KBM-7 (cell line): ENCODE measurements around the gene RNF5.
"Not testable (repeated sequence)": the region's sequence is repeated elsewhere in the genome, so short reads cannot be mapped to it uniquely, and the experiment has no call there.

Experiments
- DNase-seq: peaks from one replicate; pipeline ENCODE4 v3.0.0-alpha.2; 2015
- in situ Hi-C: fragments of 300-500 bp; cut with MboI; formaldehyde crosslinking; loops from 2 replicates; pipeline ENCODE4 v1.14.3; 2020; ENCODE audit warnings: low sequenced_read_pairs, low pct_unique_long_range_greater_than_20kb, mixed read lengths

The RNF5 gene, protein sequence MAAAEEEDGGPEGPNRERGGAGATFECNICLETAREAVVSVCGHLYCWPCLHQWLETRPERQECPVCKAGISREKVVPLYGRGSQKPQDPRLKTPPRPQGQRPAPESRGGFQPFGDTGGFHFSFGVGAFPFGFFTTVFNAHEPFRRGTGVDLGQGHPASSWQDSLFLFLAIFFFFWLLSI

DNA sequence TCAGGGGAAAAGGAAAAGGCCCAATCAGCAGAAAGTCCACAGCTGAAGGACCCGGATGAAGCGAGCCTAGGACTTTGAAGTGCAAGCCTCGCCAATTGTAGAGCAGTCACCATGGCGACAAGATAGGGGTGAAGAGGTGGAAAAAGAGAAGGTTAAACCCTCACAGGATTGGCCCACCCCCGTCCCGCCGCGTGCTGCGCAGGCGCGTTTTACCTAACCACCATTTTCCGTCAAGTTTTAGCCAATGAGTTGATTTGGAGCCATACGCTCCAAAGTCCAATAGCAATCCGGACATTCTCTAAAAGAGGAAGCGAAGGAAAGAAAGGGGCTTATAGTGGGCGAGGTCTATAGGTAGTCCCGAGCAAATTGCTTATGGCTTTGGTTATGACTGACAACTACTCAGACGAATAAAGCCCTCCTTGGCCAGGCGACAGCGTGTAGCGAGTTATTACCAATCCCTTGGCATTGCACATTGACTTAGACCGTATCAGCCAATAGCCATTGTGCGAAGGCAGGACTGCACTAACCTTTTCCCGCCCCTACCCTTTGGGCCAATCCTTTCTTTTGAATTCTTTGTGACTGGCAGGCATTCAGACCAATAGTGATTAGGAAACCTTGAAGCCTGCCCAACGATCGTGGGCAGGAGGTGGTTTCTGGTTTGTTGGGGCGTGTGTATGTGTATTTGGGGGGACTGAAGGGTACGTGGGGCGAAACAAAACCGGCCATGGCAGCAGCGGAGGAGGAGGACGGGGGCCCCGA is at the start of gene RNF5:
TSS of gene RNF5 (plus strand) at position 618 of the 759 bp plus-strand sequence. CDS start at position 725, 107 bp downstream.
- peak; percentile 99 for DNase-seq

DNA sequence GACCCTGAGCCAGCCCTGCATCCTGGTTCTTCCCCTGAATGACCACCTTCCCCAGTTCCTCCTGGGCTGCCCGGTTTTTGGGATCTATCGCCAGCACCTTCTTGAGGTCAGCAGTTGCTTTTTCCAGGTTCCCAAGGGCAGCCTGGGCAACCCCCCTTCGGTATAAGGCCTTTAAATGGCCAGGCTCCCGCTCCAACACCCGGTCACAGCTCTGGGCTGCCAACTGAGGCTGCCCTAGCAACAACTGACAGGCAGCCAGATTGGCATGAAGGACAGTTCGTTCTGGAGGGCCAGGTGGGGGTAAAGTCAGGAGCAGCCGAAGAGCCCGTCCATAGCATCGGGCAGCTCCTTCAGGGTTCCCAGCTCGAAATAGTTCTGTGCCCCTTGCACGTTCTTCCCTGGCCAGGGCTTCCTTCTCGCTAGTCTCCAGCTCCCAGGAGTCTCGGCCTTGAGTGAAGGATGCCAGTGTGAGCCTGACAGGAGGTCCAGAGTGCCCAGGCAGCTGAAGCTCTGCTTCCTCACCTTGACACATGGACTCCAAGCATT is 49.4 kb upstream of the RNF5 start:
- in situ Hi-C loops: no loop called here
- DNase-seq: no peak

More for the DNA sequence above, at the start of gene RNF5:
- in situ Hi-C loops: no loop called here

DNA sequence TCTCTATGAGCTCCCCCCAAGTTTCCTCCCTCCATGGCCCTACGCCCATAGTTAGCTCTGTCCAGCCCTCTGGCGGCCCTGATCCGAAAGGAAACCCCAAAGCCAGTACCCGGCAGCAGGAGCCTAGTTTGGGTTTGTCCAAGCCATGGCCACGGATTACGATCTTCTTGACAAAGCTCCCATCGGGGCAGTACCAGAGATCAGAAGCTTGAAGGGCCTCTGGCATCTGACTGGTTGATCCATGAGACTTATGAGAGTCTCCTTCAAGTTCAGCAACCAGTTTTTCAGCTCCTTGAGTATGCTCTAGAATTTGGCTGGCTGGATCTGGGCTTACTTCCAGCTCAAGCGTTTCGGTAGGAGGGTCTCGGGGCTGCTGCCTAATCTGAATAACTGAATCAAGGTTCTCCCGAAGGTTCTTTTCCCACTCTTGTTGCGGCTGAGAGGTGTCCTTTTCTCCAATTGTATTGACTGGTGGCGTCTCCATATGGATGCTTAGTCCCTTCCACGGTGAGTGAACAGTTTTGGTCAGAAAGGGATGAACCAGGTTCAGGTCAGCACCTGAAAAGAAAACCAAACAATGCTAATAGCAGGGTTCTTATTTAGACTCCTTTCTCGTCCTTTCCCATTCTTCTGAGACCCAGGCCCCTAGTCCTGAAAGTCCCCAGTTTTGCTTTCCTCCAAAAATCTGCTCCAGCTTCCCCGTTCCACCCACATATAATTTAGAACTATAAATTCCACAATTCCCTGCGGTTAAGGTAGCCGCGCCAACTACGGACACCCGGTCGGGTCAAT is 48.7 kb upstream of the RNF5 start:
- in situ Hi-C loops: no loop called here
- no peak for DNase-seq

DNA sequence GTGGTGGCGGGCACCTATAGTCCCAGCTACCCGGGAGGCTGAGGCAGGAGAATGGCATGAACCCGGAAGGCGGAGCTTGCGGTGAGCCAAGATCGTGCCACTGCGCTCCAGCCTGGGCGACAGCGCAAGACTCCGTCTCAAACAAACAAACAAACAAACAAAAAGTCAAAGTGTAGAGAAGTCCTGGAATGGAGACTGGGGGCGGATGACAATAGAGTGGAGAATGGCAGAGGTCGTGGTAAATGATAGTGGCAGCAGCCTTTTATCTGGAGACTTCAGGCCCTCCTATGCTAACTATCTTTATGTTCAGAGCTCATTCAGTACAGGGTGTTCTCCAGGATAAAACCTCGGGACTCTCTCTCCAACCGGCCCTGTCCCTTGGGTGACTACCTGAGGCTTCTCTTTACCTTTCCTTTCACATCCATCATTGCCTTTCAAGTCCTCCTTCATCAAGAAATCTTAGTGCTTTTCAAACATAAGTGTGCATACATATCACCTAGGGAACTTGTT is 46.7 kb upstream of the RNF5 start:
- in situ Hi-C loops: no loop called here
- no peak for DNase-seq

DNA sequence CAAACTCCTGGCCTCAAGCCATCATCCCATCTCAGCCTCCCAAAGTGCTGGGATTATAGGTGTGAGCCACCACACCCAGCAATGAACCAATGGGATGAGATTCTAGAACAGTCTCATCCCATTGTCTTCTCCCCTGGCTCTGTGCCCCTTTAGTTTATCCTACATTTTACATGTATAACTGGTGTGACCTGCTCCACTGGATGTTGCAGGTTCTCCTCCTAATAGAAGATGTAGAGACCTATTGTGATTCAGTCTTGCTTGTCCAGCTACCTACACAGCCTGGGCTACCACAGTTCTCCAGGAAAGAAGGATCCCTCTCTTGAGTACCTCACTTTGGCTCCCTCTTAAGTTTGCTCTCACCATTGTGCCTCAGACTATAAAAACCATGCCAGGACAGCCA is 46.1 kb upstream of the RNF5 start:
- no peak for DNase-seq
- in situ Hi-C loops: no loop called here

DNA sequence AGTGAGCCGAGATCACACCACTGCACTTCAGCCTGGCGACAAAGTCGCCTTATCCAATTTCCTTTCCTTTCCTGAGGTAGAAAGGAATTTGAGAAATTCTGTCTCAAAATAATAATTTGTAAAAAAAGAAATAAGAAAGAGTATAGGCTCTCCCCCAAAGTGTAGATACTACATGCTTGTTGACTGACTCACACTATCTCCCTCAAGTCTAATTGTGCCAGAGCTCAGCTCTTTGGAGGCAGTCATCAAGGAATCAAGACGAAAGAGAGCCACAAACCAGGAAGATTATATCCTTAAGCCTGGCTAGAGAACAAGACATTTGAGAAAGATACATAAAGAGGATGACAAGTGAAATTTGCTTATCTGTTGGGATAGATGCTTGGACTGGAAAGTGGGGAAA is 44.4 kb upstream of the RNF5 start:
- in situ Hi-C loops: no loop called here
- no peak for DNase-seq

DNA sequence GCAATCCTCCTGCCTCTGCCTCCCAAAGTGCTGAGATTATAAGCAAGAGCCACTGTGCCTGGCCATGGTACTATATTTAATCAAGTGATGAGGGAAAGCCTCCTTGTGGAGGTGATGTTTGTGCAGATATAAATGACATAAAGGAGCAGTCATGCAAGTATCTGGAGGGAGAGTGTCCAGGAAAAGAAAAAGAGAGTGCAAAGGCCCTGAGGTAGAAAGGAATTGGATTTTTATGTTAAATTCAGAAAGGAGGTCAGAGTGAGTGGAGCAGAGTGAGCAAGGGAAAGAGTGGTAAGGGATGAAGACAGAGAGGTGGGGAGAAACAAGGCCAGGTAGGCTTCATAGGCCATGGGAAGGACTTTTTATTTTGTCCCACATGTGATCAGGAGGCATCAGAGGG is 40.8 kb upstream of the RNF5 start:
- DNase-seq: no peak
- in situ Hi-C loops: no loop called here

DNA sequence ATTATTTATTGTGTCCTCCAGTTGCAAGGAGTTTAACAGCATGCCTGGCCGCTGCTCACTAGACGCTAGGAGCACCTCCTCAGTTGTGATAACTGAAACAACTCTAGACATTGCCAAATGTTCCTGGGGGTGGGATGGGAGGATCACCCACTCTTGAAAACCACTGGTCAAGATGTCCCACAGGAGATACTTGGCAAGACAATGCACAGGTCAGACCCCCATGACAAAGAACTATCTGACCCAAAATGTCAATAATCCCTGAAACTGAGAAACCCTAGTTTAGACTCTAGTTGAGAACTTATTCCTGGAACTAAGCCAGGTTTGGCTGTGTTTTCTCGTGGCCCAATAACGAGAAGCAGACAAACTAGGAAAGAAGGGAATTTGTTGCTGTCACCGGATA is 38.6 kb upstream of the RNF5 start:
- DNase-seq: no peak
- in situ Hi-C loops: no loop called here

DNA sequence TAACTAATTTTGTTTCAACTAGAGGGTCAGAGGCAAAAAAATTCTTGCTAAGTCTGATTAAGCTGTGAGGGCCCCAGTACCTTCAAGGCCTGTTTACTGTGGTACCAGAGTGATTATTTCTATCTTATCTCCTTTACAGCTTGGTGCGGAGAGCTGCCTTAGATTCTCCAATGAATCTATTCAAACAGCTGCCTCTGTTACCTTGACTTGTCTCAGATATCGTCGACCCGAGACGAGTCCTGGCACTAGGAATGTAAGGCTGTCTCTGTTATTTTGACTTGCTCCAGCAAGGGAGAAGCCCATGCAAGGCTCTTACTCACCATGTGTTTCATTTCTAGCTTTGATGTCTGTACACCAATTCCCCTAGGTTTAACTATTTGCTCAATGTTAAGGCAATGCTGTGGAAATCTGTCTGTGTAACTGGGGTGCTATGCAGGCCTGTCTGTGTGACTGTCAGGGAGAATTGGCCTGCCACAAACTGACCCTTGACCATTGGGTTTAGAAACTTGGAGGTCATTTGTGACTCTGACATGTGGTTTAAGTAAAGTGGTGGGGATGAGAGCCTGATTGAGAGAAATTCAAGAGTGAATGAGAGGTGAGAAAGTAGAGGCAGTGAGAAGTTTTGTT is 37.7 kb upstream of the RNF5 start:
- no peak for DNase-seq
- in situ Hi-C loops: no loop called here

DNA sequence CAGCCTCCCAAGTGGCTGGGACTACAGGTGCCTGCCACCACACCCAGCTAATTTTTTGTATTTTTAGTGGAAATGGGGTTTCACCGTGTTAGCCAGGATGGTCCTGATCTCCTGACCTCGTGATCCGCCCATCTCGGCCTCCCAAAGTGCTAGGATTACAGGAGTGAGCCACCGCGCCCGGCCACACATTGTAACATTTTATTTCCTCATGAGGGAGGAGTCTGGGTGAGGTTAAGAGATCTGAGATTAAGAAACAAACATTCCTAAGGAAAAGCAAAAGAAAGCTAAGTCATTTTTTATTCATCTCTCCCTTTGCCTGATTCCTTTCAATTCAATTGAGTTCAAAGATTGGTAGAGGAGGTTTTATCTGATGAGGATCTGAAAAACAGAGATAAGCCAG is 34.0 kb upstream of the RNF5 start:
- DNase-seq, in situ Hi-C loops: not testable (repeated sequence)

DNA sequence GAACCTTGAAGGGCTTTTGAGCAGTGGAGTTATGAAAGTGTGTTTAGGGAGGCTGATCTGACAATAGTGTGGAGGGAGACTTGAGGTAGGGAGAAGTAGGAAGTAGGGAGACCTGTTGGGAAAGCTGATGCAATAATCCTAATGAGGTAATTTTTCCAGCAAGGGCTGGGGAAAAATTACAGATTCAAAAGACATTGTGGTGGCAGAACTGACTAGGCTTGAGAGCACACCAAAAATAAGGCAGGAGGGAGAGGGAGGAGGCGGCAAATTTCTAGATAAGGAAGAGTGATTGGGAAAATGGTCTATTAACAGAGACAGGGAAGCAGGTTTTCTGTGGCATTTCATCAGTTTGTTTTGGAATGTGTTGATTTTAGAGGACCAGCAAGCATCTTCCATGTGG is 31.9 kb upstream of the RNF5 start:
- in situ Hi-C loops: no loop called here
- DNase-seq: no peak

DNA sequence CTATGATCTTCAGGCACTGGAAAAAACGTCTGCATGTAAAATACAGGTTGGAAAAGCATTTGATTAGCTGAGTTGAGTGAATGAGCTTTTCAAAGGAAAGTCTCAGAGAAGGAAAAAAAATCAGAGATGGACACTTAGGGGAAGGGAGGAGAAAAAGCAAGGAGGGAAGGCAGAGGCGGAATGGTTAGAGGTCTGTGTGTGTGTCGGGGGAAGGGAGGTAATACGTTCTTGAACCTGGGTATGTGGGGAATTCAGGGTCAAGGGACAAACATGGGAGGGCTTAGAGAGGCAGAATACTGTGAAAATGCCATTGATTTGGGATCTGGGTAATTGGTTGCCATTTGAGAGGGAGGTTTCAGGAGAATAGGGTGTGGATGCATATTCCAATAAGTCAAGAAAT is 31.5 kb upstream of the RNF5 start:
- in situ Hi-C loops: no loop called here
- DNase-seq: no peak

DNA sequence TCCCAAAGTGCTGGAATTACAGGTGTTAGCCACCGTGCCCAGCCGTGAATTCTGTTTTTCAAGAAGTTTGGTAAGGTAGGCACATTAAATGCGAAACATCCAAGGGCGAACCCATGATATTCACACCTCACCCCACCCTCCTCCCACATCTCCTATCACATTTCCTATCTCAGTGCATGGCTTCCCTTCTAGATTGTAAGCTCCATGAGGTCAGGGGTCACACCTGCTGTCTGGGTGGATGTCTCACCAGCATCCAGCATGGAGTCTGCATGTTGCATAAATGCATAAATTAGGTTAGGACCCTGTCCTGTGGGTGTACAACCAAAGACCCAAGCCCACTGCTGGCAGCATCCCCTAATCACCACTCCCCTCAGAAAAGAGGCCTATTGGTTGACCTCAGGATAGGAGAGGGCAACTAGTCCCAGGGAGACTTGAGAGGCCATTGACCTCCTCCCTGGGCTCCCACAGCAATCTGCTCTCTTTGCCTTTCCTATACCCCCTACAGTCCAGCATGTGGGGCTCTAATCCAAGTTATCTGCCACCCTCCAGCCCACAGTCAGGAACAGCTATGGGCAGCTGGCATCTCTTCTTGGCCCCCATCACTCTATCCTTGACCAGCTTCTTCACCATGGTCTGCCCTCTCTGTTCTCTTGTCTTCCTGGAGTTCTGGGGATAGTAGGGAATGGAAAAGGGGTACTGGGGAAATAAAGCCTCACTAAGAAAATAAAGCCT is 30.6 kb upstream of the RNF5 start:
- no peak for DNase-seq
- in situ Hi-C loops: no loop called here

DNA sequence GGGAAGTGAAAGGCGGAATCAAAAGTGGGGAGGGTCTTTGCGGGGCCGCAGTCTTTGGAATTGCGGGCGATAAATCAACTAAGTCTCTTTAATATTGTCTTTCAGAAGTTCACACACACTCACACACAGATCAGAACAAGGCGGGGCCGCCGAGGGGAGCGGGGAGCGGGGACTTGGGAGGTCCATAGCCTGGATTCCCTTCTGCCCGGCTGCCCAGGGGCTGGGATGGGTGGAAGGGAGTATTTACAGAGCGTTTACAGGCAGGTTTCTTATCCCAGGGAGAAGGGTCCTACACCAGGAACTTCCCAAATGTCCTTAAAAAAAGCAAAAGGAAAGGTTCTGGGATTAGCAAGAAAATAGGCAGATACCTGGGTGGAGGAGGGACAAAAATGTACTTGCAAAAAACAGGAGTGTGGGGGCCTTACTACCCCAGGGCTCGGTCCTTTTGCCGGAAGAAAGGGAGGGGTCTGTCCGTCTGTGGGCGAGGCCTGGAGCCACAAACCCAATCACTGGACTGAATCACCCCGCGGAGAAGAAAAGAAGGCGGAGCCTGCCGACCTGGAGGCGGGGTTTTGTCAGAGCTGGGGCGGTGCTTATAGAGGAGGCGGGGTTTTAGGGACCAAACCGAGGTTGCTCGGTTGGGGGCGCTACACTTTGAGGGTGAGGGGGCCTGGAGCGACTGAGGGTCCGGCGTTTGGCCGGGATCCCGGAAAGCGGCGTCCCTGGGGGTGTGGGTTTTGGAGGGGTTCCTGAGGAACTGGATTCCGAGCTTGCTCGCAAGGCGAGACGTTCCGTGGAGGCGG is 29.7 kb upstream of the RNF5 start:
- DNase-seq: no peak

DNA sequence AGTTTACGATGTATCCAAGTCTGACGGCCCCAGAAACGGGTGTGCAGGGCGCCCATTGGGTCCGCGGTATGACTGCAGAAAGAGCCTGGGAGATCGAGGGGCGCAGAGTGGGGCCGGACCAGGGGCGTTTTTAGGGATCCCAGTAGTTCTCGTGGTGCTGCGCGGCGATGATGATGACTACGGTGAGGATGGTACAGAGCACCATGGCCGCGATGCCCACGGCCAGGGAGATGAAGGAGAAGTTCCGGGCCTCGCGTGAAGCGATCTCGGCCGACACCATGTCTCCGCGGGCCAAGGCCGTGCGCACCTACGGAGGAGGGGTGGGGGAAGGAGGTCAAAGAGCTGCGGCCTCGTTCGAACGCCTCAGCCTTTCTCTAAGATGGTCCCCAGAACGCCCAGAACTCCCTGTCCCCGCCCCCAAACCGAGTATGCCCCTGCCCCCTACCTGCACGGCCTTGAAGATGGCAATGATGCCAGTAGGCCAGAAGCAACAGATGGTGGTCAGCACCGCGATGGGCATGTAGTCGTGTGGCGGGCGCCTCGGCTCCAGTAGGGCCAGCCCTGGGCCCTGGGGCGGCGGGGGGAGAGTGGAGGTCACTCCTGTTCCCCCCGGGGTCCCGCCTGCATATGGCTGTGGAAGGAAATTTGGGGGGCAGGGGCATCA is 29.0 kb upstream of the RNF5 start:
- DNase-seq: no peak
- in situ Hi-C loops: no loop called here

More for the DNA sequence above, 29.7 kb upstream of the RNF5 start:
- in situ Hi-C loops: no loop called here

DNA sequence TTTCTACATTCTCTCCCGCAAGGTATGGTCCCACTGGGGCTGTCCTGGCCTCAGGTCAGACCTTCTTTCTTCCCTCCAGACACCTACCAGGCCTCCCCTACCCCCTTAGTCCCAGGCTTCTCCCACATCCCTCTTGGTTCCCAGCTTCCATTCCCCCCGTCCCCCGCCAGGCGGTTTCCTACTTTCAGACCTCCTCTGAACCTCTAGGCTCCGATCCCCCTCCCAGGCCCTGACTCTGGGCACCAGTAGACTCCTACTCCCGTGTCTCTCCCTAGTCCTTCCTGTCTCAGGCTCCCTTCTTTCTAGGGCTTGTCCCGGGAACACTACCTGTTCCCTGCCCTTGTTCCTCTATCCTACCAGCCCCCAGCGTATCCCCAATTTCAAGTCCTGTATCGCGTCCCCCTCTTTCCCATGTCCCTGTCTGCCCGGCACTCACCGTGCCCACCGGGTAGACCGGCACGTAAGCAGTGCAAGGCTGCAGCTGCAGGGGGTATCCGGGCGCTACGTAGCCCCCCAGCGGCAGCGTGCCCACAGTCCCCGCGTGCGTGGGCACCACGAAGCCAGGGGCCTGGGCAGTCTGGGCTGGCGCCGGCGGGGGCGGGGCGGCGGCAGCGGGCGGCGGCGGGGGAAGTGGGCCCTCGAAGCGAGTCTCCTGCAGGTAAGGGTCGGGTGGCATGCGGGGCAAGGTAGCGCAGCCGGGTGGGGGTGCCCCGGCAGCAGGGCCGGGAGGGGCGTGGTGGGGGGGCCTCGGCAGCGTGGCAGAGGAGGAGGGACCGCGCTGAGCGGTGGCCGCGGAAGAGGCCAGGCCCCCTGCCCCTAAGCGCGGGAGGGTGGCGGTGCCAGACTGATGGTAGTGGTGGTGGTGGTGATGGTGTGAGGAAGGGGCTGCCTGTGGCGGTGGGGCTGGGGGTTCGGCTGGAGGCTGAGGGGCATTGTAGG is 28.0 kb upstream of the RNF5 start:
- no peak for DNase-seq
- in situ Hi-C loops: no loop called here
